SHP77 (cell line): Measurements from ENCODE around the gene RIT2.
A peak's percentile ranks its signal among the peaks of the same experiment; 100 is the strongest.

Experiments used
- DNase-seq, 2 experiments: peaks; one replicate each; lab custom pipeline; 2025; lab: John Stamatoyannopoulos, UW

Gene RIT2

DNA sequence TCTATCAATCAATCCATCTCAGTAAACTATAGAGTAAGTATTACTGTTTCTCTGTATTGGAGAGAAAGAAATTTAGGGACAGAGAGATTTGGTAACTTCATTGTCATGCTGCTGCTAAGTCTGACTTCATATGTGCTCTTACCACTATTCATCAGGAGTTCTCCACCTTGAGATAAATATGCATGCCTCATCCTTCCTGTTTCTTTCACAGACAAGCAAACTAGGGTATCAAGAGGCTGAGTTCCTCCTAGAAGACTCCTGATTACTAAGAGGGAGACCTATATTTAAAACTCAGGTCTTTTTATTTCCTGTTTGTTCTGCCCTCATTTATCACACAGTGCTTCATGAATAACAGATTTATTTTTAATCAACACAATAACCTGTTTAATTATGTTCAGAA is 34.1 kb downstream of the RIT2 start:
- no peak for DNase-seq

DNA sequence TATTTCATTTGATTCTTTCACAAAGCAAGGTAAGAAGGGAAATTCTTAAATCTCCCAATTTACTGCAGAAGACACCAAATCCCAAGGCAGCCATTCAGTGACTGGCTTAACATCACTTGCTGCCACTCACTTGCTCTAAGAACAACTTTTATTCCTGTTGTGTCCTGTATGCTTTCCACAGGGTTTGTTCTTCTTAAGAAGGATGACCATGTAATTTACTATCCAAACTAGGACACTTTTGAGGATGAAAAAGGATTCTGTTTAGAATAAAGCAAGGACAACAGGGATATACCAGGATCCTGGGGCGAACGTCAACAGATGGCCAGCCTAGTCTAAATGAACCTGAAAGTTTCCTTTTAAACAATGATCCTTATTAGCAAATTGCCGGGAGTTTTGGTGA is 34.8 kb downstream of the RIT2 start:
- DNase-seq, result no peak

DNA sequence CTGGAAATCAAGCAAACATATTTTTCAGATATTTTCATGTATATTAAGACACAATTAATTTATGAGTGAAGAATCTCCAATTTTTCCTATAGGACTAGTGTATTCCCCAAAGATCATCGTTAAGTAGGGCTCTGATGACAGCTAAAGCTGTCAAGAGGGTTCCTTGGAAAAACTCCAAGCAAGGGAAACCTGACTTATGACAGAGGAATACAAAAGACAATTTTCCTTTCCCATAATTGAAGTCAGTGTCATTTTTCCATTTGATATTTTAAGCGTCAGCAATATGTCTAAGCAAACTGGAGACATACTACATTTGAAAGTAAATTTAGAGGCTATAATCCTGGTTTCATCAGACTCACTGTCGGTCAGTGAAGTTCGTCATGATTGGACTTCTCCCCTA is 36.1 kb downstream of the RIT2 start:
- DNase-seq, result no peak

DNA sequence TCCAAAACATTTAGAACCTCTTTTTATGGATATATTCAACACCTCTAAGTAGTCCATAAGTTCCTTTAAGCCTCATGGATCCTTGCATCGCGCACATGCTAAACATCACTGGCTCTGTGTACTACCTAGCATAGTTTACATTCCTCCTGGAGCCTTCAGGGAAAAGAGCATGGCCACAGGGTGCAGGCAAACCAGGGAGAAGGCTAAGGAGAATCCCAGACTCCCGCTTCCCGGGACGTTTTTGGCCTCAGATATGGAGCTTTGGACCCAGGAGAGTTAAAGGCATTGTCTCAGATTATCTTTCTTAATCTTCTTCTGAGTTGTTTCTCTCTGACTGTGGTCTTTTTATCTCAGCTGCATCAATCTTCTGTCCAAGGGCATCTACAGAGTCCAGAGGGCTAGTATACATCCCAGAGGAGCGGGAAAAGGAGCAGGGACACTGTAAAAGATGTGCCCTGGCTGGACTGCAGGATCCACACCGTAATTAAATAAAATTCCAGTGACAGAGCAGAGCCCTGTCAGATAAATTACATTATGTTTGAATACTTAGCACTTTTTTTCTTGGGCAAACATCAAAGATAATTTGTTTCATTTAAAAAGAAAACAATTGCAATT is 36.9 kb downstream of the RIT2 start:
- no peak for DNase-seq

DNA sequence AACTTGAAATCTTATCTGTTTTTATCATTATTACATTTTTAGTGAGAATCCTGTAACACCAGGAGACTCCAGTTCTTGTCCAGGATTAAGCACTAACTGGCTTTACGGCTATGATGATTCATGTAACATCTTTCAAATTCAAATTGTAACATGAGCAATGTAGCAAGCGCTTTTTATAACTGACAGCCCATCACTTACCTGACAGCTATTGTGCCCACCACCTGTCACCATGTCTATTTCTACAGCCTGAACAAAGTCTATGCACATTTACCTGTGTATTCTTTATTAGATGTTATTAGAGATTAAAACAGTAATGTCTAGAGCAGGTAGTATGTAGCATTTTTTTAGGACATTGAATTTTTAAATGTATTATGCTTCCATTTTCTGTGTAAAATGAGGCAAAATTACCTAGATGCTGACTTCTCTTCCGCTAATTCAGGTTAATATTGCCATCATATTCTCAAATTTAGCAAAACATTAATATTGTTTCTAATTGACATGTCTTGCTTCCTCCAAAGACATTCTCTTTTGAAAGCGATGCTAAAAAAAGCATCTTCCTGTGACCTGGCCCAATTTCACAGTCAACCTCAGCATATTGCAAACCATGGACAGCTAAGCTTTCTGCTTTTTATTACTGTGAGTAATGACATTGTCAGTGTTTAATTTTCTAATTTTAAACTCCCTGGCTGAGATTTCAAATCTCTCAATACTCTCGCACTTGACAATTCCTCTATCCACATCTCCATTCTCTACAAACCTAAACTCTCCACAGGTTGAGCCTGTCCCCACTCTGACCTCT is 37.8 kb downstream of the RIT2 start:
- DNase-seq, result no peak

DNA sequence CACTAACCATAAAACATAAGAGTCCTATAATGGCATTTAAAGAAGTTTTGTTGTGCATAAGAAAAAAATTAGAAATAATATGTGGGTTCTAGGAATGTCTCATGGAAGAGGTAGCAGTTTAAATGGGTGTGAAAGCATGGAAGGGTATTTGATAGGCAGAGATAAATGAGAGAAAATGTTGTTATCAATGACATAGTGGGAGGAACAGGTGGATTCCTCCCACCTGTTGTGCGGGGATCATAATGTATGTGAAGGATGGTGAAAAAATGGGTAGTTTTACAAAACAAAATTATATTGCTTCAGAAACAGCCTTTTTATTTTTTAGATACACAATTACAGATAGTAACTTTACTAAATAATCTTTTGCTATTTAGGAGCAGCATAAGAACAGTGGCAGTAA is 41.7 kb downstream of the RIT2 start:
- DNase-seq, result no peak

DNA sequence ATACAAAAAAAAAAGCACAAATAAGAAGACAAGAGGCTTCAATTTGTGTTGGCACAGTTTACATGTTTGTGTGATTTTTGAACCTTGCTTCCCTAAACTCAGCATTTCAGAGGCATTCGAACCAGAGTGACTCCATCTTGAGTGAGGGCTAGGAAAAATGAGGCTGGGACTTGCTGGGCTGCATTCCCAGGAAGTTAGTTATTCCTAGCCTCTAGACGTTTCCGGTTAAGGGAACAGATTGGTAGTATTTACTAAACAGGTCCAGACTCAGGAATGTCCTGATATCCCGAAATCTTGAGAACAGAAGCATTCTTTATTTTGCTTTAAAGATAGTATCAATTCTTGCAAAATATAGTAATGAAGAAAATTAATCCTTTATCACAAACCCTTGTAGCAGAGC is 46.7 kb downstream of the RIT2 start:
- DNase-seq, result no peak

DNA sequence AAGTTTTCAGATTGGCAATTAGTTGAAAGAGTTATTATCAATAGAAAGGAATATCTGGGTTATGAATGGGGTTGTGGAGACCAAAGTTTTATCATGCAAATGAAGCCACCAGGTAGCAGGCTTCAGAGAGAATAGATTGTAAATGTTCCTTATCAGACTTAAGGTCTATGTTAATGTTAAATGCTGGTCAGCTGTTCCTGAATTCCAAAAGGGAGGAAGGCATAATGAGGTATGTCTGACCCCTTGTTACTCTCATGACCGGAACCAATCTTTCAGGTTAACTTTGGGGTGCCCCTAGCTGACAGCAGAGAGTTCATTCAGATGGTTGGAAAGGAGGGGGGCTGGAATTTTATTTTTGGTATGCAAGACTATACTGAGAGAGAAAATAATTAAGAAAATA is 47.9 kb downstream of the RIT2 start:
- no peak for DNase-seq

DNA sequence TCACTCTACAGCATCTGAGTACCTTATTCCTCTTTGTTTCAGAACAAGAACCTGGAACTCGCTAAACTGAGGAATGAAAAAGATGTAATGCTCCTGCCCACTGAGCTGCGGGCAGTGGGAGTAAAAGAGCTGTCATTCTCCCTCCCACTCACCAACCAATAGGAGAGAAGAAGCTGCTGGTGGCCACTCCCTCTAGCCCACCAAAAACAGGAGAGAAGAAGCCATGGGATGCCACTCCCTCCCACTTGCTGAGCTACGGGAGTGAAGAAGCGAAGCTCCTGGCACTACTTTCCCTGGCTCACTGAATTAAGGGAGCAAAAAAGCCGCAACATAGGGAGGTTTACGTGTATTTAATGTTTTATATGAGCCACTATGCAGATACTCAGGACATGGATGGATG is 53.7 kb downstream of the RIT2 start:
- DNase-seq, result no peak

DNA sequence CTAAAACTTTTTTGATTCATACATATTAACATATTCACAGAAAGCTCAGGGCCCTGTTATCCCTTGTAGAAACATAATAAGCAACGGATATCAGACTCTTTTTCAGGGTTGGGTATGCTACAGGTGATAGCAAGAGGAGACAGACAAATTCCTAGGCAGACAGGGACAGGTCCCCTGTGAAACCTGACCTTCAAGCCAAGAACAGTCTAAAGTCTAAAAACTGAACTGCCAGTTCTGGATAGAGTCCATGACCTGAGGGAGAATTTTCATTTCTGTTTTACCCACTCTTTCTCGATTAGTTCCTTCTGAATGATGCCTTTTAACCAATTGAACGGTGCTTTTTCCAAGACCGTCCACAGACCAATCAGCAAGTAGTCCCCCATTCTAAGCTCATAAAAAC is 54.2 kb downstream of the RIT2 start:
- DNase-seq, result no peak

DNA sequence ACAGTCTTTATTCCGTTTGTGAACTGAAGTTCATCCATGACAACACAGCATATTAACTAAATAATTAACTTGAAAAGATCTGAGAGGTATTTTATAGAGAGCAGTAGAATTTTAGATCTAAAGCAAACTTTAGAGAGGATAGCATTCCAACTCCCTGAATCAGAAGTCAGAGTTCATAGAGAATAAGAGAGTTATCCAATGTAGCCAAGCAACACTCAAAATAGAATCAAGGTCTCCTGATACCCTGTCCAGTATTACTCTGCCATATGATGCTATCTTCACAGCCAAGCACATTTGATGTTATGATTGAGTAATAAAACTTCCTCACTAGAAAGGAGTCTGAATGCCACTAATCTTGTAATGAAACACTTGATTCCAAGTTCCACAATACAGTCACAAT is 55.5 kb downstream of the RIT2 start:
- DNase-seq, result no peak

DNA sequence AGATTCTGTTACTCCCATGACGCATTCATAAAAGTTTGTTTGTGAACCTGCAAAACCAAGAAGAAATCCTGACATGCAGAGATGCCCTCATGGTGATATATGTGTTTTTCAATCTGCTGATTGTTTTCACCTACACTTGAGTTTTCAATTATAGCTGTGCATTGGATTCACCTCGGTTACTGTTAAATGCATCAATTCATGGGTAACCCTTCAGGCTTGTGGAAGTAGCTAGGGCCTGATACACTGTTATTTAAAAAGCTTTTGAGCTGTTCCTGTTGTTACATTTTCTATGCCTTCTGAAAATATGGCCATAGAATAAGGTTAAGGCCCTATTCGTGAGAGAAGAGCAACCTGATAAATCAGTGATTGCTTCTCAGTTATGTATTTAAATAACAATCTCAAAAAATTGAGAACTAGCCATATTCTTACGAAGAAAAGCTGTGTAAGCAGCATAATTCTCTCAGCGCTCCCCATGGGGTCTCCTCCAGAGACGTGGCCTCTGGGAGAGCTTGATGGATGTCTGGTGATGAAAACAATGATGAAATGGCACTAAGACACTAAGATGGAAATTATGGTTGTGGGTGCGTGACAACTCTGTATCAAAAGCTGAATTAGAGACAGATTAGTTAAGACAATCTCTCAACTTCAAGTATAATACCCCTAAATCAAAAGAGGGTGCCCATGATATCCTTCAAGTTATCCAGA is 60.5 kb downstream of the RIT2 start:
- no peak for DNase-seq

DNA sequence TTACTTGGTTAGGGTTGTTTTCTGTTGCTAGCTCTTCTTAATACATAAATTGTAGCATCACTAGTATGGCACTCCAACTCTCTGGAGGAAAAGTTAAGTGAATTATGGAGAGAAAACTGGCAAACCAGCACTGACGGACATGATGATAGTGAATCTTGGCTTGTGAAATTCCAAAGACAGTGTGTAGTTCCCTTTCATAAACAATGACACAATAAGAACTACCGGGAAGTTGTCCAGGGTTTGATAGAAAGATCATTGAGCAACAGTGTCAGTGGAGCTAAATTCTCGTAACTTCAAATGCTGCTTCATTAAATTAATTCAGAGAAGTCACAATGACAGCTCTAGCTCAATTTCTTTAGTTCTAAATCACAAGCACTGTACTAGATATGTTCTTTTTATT is 66.5 kb downstream of the RIT2 start:
- DNase-seq, result no peak

DNA sequence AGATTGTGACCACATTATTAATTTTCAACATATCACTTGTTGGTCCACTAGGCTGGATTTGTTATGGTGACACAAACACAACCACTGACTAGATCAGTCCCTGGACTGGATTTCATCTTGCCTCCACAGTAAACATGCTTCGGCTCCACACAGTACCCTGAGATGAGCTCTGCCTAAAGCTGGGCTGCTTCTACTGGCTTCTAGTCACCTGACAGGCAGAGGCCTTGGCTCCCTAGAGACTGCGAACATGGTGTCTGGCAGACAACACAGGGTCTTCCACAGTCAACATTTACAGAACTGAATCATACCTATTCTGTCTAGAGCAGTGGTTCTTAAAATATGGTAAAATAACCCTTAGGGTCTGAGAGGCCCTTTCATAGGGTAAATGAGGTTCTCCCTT is 69.2 kb downstream of the RIT2 start:
- DNase-seq, result no peak

DNA sequence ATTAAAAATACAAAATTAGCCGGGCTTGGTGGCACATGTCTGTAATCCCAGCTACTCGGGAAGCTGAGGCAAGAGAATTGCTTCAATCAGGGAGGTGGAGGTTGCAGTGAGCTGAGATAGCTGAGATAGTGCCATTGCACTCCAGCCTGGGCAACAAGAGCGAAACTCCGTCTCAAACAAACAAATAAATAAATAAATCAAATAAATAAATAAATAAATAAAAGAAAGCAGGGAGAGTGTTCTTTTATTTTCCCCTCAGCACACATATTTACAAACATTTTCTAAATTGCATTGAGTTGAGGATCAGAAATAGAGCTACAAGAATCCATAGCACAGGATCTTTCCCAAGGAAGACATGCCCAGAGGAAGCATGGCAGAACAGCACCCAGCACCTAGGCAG is 71.9 kb downstream of the RIT2 start:
- no peak for DNase-seq

DNA sequence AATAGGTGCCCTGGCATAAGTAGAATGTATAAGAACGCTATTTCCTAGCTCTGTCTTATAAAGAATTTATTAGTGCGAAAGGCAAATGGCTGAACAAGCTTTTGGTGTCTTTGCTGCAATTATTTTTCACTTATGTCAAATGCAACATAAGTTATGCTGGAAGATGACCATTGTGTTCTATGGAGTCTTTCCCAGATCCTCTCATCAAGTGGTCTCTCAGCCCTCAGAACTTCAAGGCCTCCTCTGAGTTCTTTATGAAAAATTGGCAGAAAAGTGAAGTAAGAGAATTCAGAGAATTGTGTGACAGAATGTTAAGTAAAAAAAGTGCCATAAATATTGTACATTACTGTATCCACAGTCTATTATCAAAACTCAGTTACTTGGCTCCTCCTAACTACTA is 75.2 kb downstream of the RIT2 start:
- no peak for DNase-seq

DNA sequence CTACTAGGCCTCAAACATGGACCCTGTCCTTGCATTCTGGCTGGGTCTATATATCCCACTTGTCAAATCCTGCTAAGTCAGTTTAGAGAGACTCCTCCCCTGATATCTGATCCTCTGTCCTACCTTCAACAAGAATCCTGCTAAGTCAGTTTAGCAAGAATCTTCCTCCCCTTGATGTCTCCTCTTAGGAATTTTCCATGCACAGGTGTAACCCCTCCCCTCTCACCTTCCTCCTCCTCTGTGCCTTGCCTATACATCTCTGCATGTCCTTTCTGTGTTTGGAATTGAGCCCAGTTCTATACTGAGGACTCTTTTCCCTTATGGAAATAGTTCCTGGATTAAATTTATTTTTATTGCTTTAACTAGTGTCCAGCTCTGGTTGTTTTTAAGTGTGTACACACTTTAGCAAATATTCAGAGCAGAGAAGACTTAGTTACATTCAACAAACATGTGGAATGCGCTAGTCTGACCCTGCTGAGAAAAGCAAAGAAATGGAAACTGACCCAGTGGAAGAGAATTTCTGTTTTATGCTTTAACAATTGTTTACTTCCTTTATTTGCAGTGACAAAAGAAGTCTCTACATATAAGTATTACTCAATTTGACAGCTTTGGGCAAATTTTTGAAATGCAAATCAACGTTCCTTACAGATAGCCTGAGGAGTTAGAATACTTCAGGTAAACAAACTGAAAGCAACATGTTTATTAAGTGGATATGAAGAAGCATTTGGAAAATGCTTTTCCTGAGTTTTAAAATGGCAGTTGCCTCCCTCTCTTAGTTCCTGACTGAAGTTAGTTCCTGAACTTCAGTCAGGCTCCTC is 80.6 kb downstream of the RIT2 start:
- DNase-seq, result no peak

DNA sequence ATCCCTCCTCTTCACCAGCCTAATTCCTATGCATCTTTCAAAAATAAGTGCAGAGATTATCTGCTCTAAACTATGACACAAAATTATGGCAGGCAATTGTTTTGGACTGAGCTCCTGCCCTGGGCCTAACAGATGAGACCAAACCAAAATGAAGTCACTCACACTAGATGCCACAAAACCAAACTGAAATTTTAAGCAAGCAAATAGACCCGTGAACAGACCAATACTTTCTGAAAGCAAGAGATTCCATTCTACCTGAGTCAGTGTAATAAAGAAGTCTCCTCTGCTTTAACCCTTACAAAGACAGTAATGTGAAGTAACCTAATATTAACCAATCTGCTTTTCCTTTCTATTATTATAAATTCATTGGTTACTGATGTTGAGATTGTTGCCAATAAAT is 84.3 kb downstream of the RIT2 start:
- DNase-seq, result no peak

DNA sequence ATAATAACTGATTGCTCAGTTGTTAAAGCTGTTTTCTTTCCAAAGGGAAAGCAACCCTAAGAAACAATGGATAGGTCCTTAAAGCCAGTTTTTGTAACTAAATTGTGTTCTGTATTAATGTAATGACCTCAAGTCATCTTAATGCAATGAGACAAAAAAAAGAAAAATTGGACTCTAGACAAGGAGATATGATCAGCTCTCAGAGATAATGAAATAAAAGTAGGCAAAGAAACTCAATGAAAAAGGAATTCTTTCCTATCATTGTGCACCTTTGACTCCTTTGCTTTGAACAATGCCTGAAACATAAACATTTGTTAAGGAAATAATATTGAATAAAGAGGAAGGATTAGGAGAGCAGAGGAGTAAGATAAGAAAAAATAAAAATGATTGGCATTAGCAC is 86.1 kb downstream of the RIT2 start:
- no peak for DNase-seq

DNA sequence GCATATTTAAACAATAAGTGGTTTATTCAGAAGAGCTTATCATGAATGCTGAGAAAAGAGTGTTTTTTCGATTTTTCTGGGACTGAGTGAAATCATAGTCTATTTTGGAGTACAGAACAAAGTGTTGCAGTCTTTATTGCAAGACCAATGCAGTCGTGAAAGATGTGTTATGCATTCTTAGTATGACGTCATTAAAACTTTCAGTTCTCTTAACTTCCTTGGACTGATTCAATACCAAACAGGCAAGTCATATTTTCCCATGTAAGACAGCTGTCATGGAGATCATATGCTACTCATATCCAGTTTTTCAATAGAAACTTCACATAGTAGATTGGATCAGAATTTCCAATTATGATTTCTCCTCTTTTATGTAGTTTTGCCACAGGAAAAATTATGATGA is 92.6 kb downstream of the RIT2 start:
- no peak for DNase-seq

DNA sequence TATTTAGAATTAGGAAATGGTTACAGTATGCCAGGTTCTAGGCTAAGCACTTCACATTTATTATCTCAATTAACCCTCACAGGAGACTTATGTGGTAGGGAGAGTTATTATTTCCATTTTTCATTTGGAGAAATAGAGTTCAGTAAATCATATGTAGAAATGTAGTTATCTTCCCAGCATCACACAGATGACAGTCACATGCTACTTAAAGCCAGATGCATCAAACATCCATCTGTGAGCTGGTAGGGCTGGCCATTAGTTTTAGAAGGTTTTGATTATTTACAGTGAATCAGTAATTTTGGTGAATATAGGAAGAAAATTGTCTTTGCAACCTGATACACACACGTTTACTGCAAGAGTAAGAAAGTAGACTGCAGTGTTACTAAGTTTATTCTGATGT is 97.9 kb downstream of the RIT2 start:
- DNase-seq, result no peak

DNA sequence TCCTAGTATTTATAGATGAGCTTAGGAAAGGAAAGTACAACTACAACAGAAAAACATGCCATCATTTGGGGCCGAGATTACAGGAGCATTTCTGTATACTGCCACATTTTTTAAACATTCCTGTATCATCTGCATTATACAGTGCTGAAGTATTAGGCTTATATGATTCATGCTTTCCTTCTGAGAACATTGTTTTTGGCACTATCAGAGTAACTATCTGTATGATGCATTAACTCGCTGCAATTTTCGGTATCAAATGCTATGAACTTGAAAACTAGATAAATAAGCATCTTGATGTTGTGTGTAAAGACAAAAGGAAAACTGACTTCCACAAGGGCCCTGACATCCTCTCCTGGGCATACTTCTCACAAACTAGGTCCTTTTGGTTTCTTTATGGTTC is 102.0 kb downstream of the RIT2 start:
- peak; percentile 10 to 26 for DNase-seq

DNA sequence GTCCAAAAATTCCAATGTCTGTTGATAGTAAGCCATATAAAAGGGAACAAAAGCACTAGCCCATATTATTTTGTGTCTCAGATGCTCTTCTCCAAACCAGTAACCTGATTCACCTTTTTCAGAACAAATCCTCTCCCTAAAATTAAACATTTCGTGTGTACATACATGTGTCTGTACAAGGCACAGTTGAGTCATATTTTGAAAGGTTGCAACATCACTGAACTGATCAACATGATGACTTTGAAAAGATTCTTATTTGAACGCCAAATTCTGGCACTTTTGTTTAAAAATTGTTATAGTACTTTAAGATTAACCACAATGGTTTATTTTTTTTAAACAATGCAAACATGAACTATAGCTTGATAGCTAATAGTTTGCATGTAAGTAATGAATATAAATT is 102.5 kb downstream of the RIT2 start:
- DNase-seq, result peak; percentile 13 to 16
